Endodermal cell (in vitro differentiated cells): ENCODE results near the gene ZNF334. TPM values are rescaled to one million over a fixed set of nuclear protein-coding genes. Genes with fewer than 3 reads are reported as not detected.

Source experiments
- DNase-seq: peaks from one replicate; pipeline ENCODE4 v3.0.0-alpha.2; 2017
- H3K27ac ChIP-seq: 2 replicates; pipeline ENCODE4 v1.5.1; 2013; ENCODE audit warnings: mild to moderate bottlenecking, low read depth, low read length, moderate library complexity
- H3K27me3 ChIP-seq: 2 replicates; pipeline ENCODE4 v1.6.1; 2013; ENCODE audit warnings: mild to moderate bottlenecking, low read length, moderate library complexity; ENCODE audit not compliant: insufficient read depth, control insufficient read depth, poor library complexity, severe bottlenecking
- H3K36me3 ChIP-seq: 2 replicates; pipeline ENCODE4 v1.7.0; 2013; ENCODE audit warnings: mild to moderate bottlenecking, low read length, moderate library complexity; ENCODE audit not compliant: control insufficient read depth, insufficient read depth
- H3K4me1 ChIP-seq: one replicate; pipeline ENCODE4 v1.7.0; 2013; ENCODE audit warnings: low read length; ENCODE audit not compliant: control insufficient read depth, insufficient read depth
- H3K4me3 ChIP-seq: 2 replicates; pipeline ENCODE4 v1.5.1; 2013; ENCODE audit warnings: mild to moderate bottlenecking, low read length, moderate library complexity
- H3K9ac ChIP-seq: 2 replicates; pipeline ENCODE4 v1.6.1; 2013; ENCODE audit warnings: mild to moderate bottlenecking, low read length, moderate library complexity; ENCODE audit not compliant: poor library complexity, severe bottlenecking; ENCODE audit errors: extremely low read depth
- H3K9me3 ChIP-seq: 2 replicates; pipeline ENCODE4 v1.6.1; 2013; ENCODE audit warnings: mild to moderate bottlenecking, low read length, moderate library complexity; ENCODE audit not compliant: control insufficient read depth
- H3K27ac Mint-ChIP-seq: 2 replicates; pipeline ENCODE4 v1.8.0; 2020; ENCODE audit warnings: mixed read lengths
- H3K27me3 Mint-ChIP-seq: 2 replicates; pipeline ENCODE4 v1.8.0; 2021; ENCODE audit warnings: mild to moderate bottlenecking, mixed read lengths; ENCODE audit not compliant: insufficient read depth
- H3K36me3 Mint-ChIP-seq: 2 replicates; pipeline ENCODE4 v1.8.0; 2020; ENCODE audit warnings: low read depth, mixed read lengths
- H3K4me1 Mint-ChIP-seq: 2 replicates; pipeline ENCODE4 v1.8.0; 2020; ENCODE audit warnings: mixed read lengths
- H3K4me3 Mint-ChIP-seq: 2 replicates; pipeline ENCODE4 v1.8.0; 2020; ENCODE audit warnings: mild to moderate bottlenecking, moderate library complexity, mixed read lengths
- H3K9me3 Mint-ChIP-seq: 2 replicates; pipeline ENCODE4 v1.8.0; 2020; ENCODE audit warnings: mild to moderate bottlenecking, mixed read lengths
- CTCF ChIP-seq: fragments of 200-600 bp; sonication (generic); conservative IDR thresholded peaks from 2 replicates; pipeline ENCODE4 v1.5.0; 2021; ENCODE audit warnings: antibody characterized with exemption, mild to moderate bottlenecking
- WGBS, 2 experiments: methylation state at CpG; one replicate each; pipeline versions ENCODE4 v1.1.5 to v1.1.7; 2013; ENCODE audit warnings: missing lambda C conversion rate in 2 of 2, mixed read lengths in 1 of 2; ENCODE audit not compliant: insufficient coverage in 1 of 2, insufficient read length in 1 of 2; 5-methylcytosine and 5-hydroxymethylcytosine counted together
- total RNA-seq, 2 donors: library from RNA; stranded (reverse); fragmentation: NEBNext Ultra II Directional in 1 of 2; extraction: Animal tissue kit (Norgen Biotek cat#: 25700) in 1 of 2; gene quantifications; 2 replicates in 1 of 2; 3 replicates in 1 of 2; pipeline ENCODE4 v1.2.1, GENCODE V29; 2021

Gene ZNF334
- total RNA-seq, 2 donors from 2014 or later: 21.1 to 31.7 TPM

- 93 to 94% methylated on average over 5 to 6 of the region's 6 CpGs for WGBS, 2 experiments
- Mint-ChIP-seq H3K27me3 (no peaks in the 10 kb centered on the region), H3K4me1 (peaks cover 12% of the 10 kb centered on the region), H3K27ac (no peak overlapping the region), H3K9me3 (no peaks in the 10 kb centered on the region), H3K4me3 (no peak overlapping the region), H3K36me3 (no peaks in the 10 kb centered on the region)
- DNase-seq: no peak
- H3K36me3 ChIP-seq: no peaks in the 10 kb centered on the region
- H3K9ac ChIP-seq: no peak overlapping the region
- H3K27me3 ChIP-seq: no peaks in the 10 kb centered on the region
- H3K4me1 ChIP-seq: no peaks in the 10 kb centered on the region
- no peak for TF ChIP-seq CTCF
- H3K4me3 ChIP-seq: no peak overlapping the region
- no peaks in the 10 kb centered on the region for H3K9me3 ChIP-seq
- no peak overlapping the region for H3K27ac ChIP-seq
Observed at GRCh38 chr20:46547995-46548394, 34.6 kb upstream of the ZNF334 start.

- no peak for TF ChIP-seq CTCF
- H3K27ac Mint-ChIP-seq: no peak overlapping the region
- no peaks in the 10 kb centered on the region for H3K27me3 Mint-ChIP-seq
- H3K4me3 Mint-ChIP-seq: no peak overlapping the region
- no peaks in the 10 kb centered on the region for H3K36me3 Mint-ChIP-seq
- Histone ChIP-seq H3K27ac (no peak overlapping the region), H3K27me3 (no peaks in the 10 kb centered on the region), H3K9ac (no peak overlapping the region), H3K36me3 (no peaks in the 10 kb centered on the region), H3K9me3 (no peaks in the 10 kb centered on the region), H3K4me3 (no peak overlapping the region), H3K4me1 (no peaks in the 10 kb centered on the region)
- H3K9me3 Mint-ChIP-seq: no peaks in the 10 kb centered on the region
- no peak for DNase-seq
- H3K4me1 Mint-ChIP-seq: peaks cover under 1% of the 10 kb centered on the region
- 87 to 94% methylated on average over 3 to 6 of the region's 6 CpGs for WGBS, 2 experiments
Observed at GRCh38 chr20:46546936-46547335, 33.6 kb upstream of the ZNF334 start.

- H3K27ac ChIP-seq: no peak overlapping the region
- no peaks in the 10 kb centered on the region for H3K4me1 ChIP-seq
- H3K4me3 Mint-ChIP-seq: no peak overlapping the region
- H3K27me3 ChIP-seq: no peaks in the 10 kb centered on the region
- no peaks in the 10 kb centered on the region for H3K9me3 ChIP-seq
- no peaks in the 10 kb centered on the region for H3K4me1 Mint-ChIP-seq
- no peak overlapping the region for H3K27ac Mint-ChIP-seq
- DNase-seq: no peak
- no peaks in the 10 kb centered on the region for H3K36me3 ChIP-seq
- no peak for TF ChIP-seq CTCF
- 90 to 94% methylated on average over 2 to 3 of the region's 3 CpGs for WGBS, 2 experiments
- H3K27me3 Mint-ChIP-seq: no peaks in the 10 kb centered on the region
- no peaks in the 10 kb centered on the region for H3K9me3 Mint-ChIP-seq
- H3K9ac ChIP-seq: no peak overlapping the region
- no peaks in the 10 kb centered on the region for H3K36me3 Mint-ChIP-seq
- no peak overlapping the region for H3K4me3 ChIP-seq
Observed at GRCh38 chr20:46546298-46546697, 32.9 kb upstream of the ZNF334 start.
